HEK293T (cell line): Measurements from ENCODE around the gene FCGR3A.

Experiments used
- ARNT ChIP-seq: fragments of 450-650 bp; IDR thresholded peaks from 2 replicates; pipeline ENCODE4 v1.6.1; 2017; ENCODE audit warnings: mild to moderate bottlenecking
- BHLHE40 ChIP-seq: fragments of 450-650 bp; IDR thresholded peaks from 2 replicates; pipeline ENCODE4 v1.6.1; 2016; ENCODE audit warnings: mild to moderate bottlenecking, moderate library complexity, borderline replicate concordance
- FOXA1 ChIP-seq: fragments of 450-650 bp; IDR thresholded peaks from 2 replicates; pipeline ENCODE4 v1.6.1; 2016; ENCODE audit warnings: mild to moderate bottlenecking
- FOXK2 ChIP-seq: fragments of 450-650 bp; IDR thresholded peaks from 2 replicates; pipeline ENCODE4 v1.6.1; 2016; ENCODE audit warnings: mild to moderate bottlenecking
- FOXM1 ChIP-seq: fragments of 450-650 bp; IDR thresholded peaks from 2 replicates; pipeline ENCODE4 v1.6.1; 2017; ENCODE audit warnings: mild to moderate bottlenecking, borderline replicate concordance
- NFRKB ChIP-seq: fragments of 450-650 bp; IDR thresholded peaks from 2 replicates; pipeline ENCODE4 v1.6.1; 2016; ENCODE audit warnings: mild to moderate bottlenecking, moderate library complexity
- SP1 ChIP-seq: fragments of 450-650 bp; IDR thresholded peaks from 2 replicates; pipeline ENCODE4 v1.6.1; 2017
- SUZ12 ChIP-seq: fragments of 450-650 bp; IDR thresholded peaks from 2 replicates; pipeline ENCODE4 v1.6.1; 2016; ENCODE audit warnings: mild to moderate bottlenecking
- TARDBP ChIP-seq: fragments of 450-650 bp; IDR thresholded peaks from 2 replicates; pipeline ENCODE4 v1.6.1; 2016
- ZNF384 ChIP-seq: fragments of 450-650 bp; IDR thresholded peaks from 2 replicates; pipeline ENCODE4 v1.6.1; 2016

- TF ChIP-seq SUZ12 (no peak), FOXA1 (no peak), FOXM1 (no peak), TARDBP (no peak), NFRKB (no peak), SP1 (no peak), ARNT (no peak), BHLHE40 (no peak), FOXK2 (no peak), ZNF384 (no peak)
Measured at GRCh38 chr1:161494091-161494735, 55.4 kb downstream of the FCGR3A start.
